ENCODE results near the gene SERGEF.
A peak's percentile ranks its signal among the peaks of the same experiment; 100 is the strongest.

SERGEF gene

GRCh38 chr11:17771415-17771814, 241.4 kb downstream of the SERGEF start:
- Histone ChIP-seq H3K4me2 (ENCODE audit: low read depth, low read length) (no peak overlapping the region), H3K4me3 (ENCODE audit: low read length) (no peak overlapping the region), H3K27me3 (replicated peaks; ENCODE audit: insufficient read depth, low read length) (peaks cover 4% of the 10 kb centered on the region; the same call in 1 of the 2 replicates), H3K4me1 (ENCODE audit: low read length) (no peaks in the 10 kb centered on the region), H3K9ac (ENCODE audit: low read length) (no peak overlapping the region), H3K9me2 (replicated peaks; ENCODE audit: insufficient read depth, low read length) (no peaks in the 10 kb centered on the region), H3K9me3 (replicated peaks; ENCODE audit: insufficient read depth, low read length) (no peaks in the 10 kb centered on the region), H3K27ac (ENCODE audit: low read length) (no peak overlapping the region), H3K79me2 (ENCODE audit: low read length) (no peaks in the 10 kb centered on the region), H2AFZ (ENCODE audit: low read length) (no peak overlapping the region), H3F3A (ENCODE audit: insufficient read depth, low read length) (no peaks in the 10 kb centered on the region), H4K20me1 (ENCODE audit: insufficient read depth, low read length) (no peaks in the 10 kb centered on the region), H3K36me3 (replicated peaks; ENCODE audit: insufficient read depth, low read length) (no peaks in the 10 kb centered on the region)
- DNase-seq = no peak
- TF ChIP-seq EZH2phosphoT487 (IDR thresholded peaks at IDR 0.05; ENCODE audit: low read length) (no peak), CTCF (IDR thresholded peaks at IDR 0.05; ENCODE audit: low read length) (no peak), EZH2 (optimal IDR thresholded peaks at IDR 0.05; ENCODE audit: low read depth, low read length) (no peak)

- Histone ChIP-seq H3K27ac (ENCODE audit: low read length) (no peak overlapping the region), H3K9me3 (replicated peaks; ENCODE audit: insufficient read depth, low read length) (no peaks in the 10 kb centered on the region), H3K4me1 (ENCODE audit: low read length) (no peaks in the 10 kb centered on the region), H3K36me3 (replicated peaks; ENCODE audit: insufficient read depth, low read length) (no peaks in the 10 kb centered on the region), H3K9ac (ENCODE audit: low read length) (no peak overlapping the region), H2AFZ (ENCODE audit: low read length) (no peak overlapping the region), H3K4me2 (ENCODE audit: low read depth, low read length) (no peak overlapping the region), H3K9me2 (replicated peaks; ENCODE audit: insufficient read depth, low read length) (no peaks in the 10 kb centered on the region), H3K27me3 (replicated peaks; ENCODE audit: insufficient read depth, low read length) (peaks cover 3% of the 10 kb centered on the region; the same call in 1 of the 2 replicates), H3K4me3 (ENCODE audit: low read length) (no peak overlapping the region), H3K79me2 (ENCODE audit: low read length) (no peaks in the 10 kb centered on the region), H3F3A (ENCODE audit: insufficient read depth, low read length) (no peaks in the 10 kb centered on the region), H4K20me1 (ENCODE audit: insufficient read depth, low read length) (no peaks in the 10 kb centered on the region)
- no peak for DNase-seq
- TF ChIP-seq EZH2 (optimal IDR thresholded peaks at IDR 0.05; ENCODE audit: low read depth, low read length) (no peak), EZH2phosphoT487 (IDR thresholded peaks at IDR 0.05; ENCODE audit: low read length) (no peak), CTCF (IDR thresholded peaks at IDR 0.05; ENCODE audit: low read length) (no peak)
These were observed 241.9 kb downstream of the SERGEF start for GRCh38 chr11:17770917-17771316.

DNA sequence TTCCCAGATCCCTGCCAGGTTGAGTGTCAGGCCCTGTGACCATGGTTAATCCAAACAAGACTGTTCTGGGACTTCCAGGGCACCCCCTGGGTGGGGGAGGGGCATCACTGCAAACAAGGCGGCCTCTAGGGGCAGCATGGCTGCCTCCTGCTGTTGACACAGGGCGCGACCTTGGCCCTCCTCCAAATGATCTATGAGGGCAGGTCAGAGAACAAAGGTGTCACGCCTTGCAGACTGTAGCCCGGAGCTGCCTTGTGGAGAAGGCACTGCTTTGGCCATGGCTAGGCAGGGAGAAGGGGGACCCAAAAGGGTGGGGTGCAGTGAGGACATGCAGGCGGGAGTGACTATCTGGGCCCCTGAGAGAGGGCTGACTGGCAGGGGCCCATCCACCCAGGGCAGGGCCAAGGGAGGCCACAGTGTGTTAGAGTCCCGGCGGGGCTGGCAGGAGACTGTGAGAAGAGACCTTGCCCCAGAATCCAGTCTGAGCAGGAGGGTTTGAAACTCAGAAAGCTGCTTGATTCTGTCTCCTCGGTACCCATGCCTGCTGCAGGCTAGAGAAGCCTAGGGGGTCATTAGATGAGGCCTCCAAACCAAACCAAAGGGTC, 242.7 kb downstream of the SERGEF start:
- H3K4me3 ChIP-seq (ENCODE audit: low read length) = no peak overlapping the region
- no peaks in the 10 kb centered on the region for H4K20me1 ChIP-seq (ENCODE audit: insufficient read depth, low read length)
- TF ChIP-seq EZH2phosphoT487 (IDR thresholded peaks at IDR 0.05; ENCODE audit: low read length) = no peak
- peak; percentile 23 for TF ChIP-seq CTCF (IDR thresholded peaks at IDR 0.05; ENCODE audit: low read length)
- TF ChIP-seq EZH2 (optimal IDR thresholded peaks at IDR 0.05; ENCODE audit: low read depth, low read length) = no peak
- H3K36me3 ChIP-seq (replicated peaks; ENCODE audit: insufficient read depth, low read length) = no peaks in the 10 kb centered on the region
- no peaks in the 10 kb centered on the region for H3K9me3 ChIP-seq (replicated peaks; ENCODE audit: insufficient read depth, low read length)
- H3K27me3 ChIP-seq (replicated peaks; ENCODE audit: insufficient read depth, low read length) = peaks cover 3% of the 10 kb centered on the region; the same call in 1 of the 2 replicates
- no peak overlapping the region for H3K4me2 ChIP-seq (ENCODE audit: low read depth, low read length)
- no peak for DNase-seq
- no peaks in the 10 kb centered on the region for H3F3A ChIP-seq (ENCODE audit: insufficient read depth, low read length)
- no peak overlapping the region for H3K27ac ChIP-seq (ENCODE audit: low read length)
- H3K9me2 ChIP-seq (replicated peaks; ENCODE audit: insufficient read depth, low read length) = no peaks in the 10 kb centered on the region
- no peak overlapping the region for H3K9ac ChIP-seq (ENCODE audit: low read length)
- no peaks in the 10 kb centered on the region for H3K4me1 ChIP-seq (ENCODE audit: low read length)
- H3K79me2 ChIP-seq (ENCODE audit: low read length) = no peaks in the 10 kb centered on the region
- no peak overlapping the region for H2AFZ ChIP-seq (ENCODE audit: low read length)
